SK-N-MC (cell line): ENCODE results near the gene SRCAP.

Experiments used
- EZH2 ChIP-seq: fragments of 200-600 bp; sonication (generic); IDR thresholded peaks from one replicate; pipeline ENCODE4 v1.6.1; 2017; ENCODE audit warnings: antibody characterized with exemption
- POLR2AphosphoS5 ChIP-seq: IDR thresholded peaks from 2 replicates; pipeline ENCODE4 v1.6.1; 2012; ENCODE audit warnings: mild to moderate bottlenecking, low read depth, low read length, borderline replicate concordance

GRCh38 chr16:30700491-30700890 lies 1.5 kb downstream of the SRCAP start:
- no peak for TF ChIP-seq POLR2AphosphoS5
- no peak for TF ChIP-seq EZH2
